GM12865 (cell line): Measurements from ENCODE around the gene ZFPM1.

Source experiments
- DNase-seq: peaks from one replicate; pipeline ENCODE4 v3.0.0; 2010; ENCODE audit warnings: low read depth
- H3K4me3 ChIP-seq: 2 replicates; pipeline ENCODE4 v1.5.1; 2011; ENCODE audit warnings: mild to moderate bottlenecking, low read depth, low read length, control low read depth
- TF ChIP-seq, protein P1 (sequence below): IDR thresholded peaks from 2 replicates; pipeline ENCODE4 v1.5.1; 2011; ENCODE audit warnings: low read length, control low read depth, low read depth, inconsistent platforms; ENCODE audit not compliant: insufficient read depth; ENCODE audit errors: missing control alignments

The ZFPM1 gene

DNA sequence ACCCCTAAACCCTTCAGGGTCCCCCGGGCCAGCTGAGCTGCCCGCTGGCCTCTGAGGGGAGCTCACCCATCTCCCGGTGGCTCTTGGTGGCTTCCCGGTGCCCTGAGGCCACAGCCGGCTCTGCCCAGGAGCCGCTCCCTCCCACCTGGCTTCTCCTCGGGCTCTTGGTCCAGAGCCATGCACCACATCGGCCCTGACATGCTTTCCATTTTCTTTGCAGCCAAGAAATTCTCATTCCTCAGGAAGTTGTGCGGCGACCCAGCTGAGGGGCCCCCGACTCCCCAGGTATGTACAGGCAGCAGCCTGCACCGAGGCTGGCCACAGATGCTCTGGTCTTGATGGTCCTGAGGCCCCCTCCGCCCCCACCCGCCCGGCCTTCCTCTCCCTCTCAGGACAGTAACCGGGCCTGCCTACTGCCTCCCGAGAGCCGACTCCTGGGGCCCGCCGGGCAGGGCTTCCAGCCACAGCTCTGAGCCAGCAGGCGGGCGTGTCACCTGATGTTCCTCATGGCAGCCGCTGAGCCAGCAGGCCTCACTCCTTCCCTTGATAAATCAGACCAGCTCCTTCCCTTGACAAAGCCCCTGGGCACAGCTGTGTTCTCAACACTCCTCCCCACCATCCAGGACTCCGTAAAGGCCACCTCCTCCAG is 28.4 kb upstream of the ZFPM1 start:
- H3K4me3 ChIP-seq, result no peak overlapping the region
- DNase-seq, result no peak
- TF ChIP-seq, protein P1, sequence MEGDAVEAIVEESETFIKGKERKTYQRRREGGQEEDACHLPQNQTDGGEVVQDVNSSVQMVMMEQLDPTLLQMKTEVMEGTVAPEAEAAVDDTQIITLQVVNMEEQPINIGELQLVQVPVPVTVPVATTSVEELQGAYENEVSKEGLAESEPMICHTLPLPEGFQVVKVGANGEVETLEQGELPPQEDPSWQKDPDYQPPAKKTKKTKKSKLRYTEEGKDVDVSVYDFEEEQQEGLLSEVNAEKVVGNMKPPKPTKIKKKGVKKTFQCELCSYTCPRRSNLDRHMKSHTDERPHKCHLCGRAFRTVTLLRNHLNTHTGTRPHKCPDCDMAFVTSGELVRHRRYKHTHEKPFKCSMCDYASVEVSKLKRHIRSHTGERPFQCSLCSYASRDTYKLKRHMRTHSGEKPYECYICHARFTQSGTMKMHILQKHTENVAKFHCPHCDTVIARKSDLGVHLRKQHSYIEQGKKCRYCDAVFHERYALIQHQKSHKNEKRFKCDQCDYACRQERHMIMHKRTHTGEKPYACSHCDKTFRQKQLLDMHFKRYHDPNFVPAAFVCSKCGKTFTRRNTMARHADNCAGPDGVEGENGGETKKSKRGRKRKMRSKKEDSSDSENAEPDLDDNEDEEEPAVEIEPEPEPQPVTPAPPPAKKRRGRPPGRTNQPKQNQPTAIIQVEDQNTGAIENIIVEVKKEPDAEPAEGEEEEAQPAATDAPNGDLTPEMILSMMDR, result no peak

DNA sequence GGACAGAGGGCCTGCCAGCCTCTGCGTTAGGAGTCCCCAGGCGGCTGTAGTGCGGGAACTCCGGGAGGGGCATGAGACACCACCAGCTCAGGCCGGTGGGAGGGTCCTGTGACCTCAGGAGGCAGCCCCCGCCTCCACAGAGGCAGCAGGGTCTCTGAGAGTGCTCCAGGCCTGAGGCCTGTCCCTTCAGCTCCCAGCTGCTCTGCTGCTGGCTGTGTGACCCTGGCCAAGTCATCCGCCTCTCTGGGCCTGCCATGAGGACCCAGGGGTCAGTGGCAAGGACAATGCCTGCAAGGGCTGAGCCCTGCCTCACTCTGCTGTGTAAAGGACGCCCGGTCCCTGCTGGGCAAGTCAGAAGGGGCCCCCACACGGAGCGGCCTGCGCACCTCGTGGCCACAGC is 27.1 kb upstream of the ZFPM1 start:
- TF ChIP-seq, protein P1, result no peak
- H3K4me3 ChIP-seq, result no peak overlapping the region
- no peak for DNase-seq

DNA sequence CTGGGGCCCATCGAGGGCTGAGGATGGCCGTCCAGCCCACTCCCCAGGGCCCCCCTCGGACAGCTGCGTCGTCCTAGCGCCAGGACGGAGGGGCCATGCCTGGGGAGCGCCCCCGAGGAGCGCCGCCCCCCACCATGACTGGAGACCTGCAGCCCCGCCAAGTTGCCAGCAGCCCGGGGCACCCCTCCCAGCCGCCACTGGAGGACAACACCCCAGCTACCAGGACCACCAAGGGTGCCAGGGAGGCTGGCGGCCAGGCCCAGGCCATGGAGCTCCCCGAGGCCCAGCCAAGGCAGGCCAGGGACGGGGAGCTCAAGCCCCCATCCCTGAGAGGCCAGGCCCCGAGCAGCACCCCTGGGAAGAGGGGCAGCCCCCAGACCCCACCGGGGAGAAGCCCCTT is 25.7 kb upstream of the ZFPM1 start:
- TF ChIP-seq, protein P1, result no peak
- DNase-seq, result no peak
- no peak overlapping the region for H3K4me3 ChIP-seq

DNA sequence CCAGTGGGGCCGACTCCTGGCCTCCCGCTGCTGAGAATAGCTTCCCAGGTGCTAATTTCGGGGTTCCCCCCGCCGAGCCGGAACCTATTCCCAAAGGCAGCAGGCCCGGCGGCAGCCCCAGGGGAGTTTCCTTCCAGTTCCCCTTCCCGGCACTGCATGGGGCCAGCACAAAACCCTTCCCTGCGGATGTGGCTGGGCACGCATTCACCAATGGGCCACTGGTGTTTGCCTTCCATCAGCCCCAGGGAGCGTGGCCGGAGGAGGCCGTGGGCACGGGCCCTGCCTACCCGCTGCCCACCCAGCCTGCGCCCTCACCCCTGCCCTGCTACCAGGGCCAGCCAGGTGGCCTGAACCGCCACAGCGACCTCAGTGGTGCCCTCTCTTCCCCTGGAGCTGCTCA is 24.9 kb upstream of the ZFPM1 start:
- DNase-seq, result no peak
- no peak overlapping the region for H3K4me3 ChIP-seq
- TF ChIP-seq, protein P1, result no peak

DNA sequence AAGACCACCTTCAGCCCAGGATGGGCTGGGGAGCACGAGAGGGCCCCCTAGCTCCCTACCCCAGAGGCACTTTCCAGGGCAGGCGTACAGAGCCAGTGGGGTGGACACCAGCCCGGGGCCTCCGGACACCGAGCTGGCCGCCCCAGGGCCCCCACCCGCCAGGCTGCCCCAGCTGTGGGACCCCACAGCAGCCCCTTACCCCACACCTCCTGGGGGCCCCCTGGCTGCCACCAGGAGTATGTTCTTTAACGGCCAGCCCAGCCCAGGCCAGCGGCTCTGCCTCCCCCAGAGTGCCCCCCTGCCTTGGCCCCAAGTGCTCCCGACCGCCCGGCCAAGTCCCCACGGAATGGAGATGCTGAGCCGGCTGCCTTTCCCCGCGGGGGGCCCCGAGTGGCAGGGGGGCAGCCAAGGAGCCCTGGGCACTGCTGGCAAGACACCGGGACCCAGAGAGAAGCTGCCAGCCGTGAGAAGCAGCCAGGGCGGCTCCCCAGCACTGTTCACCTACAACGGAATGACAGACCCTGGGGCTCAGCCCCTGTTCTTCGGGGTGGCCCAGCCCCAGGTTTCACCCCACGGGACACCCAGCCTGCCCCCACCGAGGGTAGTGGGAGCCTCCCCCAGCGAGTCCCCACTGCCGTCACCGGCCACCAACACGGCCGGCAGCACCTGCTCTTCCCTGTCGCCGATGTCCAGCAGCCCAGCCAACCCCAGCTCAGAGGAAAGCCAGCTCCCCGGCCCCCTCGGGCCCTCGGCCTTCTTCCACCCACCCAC is 24.3 kb upstream of the ZFPM1 start:
- DNase-seq, result no peak

DNA sequence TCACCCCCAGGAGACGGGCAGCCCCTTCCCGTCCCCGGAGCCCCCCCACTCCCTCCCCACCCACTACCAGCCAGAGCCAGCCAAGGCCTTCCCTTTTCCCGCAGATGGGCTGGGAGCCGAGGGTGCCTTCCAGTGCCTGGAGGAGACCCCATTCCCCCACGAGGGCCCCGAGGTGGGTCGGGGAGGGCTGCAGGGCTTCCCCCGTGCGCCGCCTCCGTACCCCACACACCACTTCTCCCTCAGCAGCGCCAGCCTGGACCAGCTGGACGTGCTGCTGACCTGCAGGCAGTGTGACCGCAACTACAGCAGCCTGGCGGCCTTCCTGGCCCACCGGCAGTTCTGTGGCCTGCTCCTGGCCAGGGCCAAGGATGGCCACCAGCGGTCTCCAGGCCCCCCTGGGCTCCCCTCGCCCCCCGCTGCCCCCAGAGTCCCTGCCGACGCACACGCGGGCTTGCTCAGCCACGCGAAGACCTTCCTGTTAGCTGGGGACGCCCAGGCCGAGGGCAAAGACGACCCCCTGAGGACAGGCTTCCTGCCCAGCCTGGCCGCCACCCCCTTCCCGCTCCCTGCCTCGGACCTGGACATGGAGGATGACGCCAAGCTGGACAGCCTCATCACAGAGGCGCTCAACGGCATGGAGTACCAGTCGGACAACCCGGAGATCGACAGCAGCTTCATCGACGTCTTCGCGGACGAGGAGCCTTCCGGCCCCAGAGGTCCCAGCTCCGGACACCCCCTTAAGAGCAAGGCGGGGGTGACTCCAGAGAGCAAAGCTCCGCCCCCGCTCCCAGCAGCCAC is 23.5 kb upstream of the ZFPM1 start:
- DNase-seq, result no peak
- TF ChIP-seq, protein P1, result no peak
- no peak overlapping the region for H3K4me3 ChIP-seq

More for the DNA sequence above, 24.3 kb upstream of the ZFPM1 start:
- H3K4me3 ChIP-seq, result no peak overlapping the region
- TF ChIP-seq, protein P1, result no peak
